ENCODE results near the gene POLA2.
"Not testable (repeated sequence)": the region's sequence is repeated elsewhere in the genome, so short reads cannot be mapped to it uniquely, and the experiment has no call there.

Gene POLA2

GRCh38 chr11:65310215-65310614 is 48.5 kb downstream of the POLA2 start:
- no peak for DNase-seq

GRCh38 chr11:65310736-65311135 is 49.0 kb downstream of the POLA2 start:
- DNase-seq: no peak

- DNase-seq: no peak
These were observed 49.5 kb downstream of the POLA2 start for GRCh38 chr11:65311170-65311678.

GRCh38 chr11:65314501-65315203 is 52.9 kb downstream of the POLA2 start, which contains the start of gene CDC42EP2:
TSS of gene CDC42EP2 (plus strand) at chr11:65314866. CDS start at chr11:65320899, 6,033 bp downstream.
- peak; percentile 15 for DNase-seq

- DNase-seq: peak; percentile 21
These were observed 53.6 kb downstream of the POLA2 start for GRCh38 chr11:65315204-65315865.

- no peak for DNase-seq
These were observed 54.1 kb downstream of the POLA2 start for GRCh38 chr11:65315866-65316226.

- DNase-seq: no peak
These were observed 54.7 kb downstream of the POLA2 start for GRCh38 chr11:65316227-65317024.

- DNase-seq: no peak
These were observed 55.4 kb downstream of the POLA2 start for GRCh38 chr11:65317025-65317786.

GRCh38 chr11:65320386-65321075 is 58.8 kb downstream of the POLA2 start:
- no peak for DNase-seq

GRCh38 chr11:65321076-65321475 is 59.3 kb downstream of the POLA2 start:
- no peak for DNase-seq

GRCh38 chr11:65321828-65322485 is 60.2 kb downstream of the POLA2 start:
- DNase-seq: no peak

- DNase-seq: no peak
These were observed 62.1 kb downstream of the POLA2 start for GRCh38 chr11:65323813-65324212.

GRCh38 chr11:65325435-65325834 is 63.7 kb downstream of the POLA2 start:
- DNase-seq: no peak

- no peak for DNase-seq
These were observed 65.3 kb downstream of the POLA2 start for GRCh38 chr11:65327021-65327420.

- DNase-seq: no peak
These were observed 67.7 kb downstream of the POLA2 start for GRCh38 chr11:65329478-65329877.

- peak; percentile 73 for DNase-seq
These were observed 68.2 kb downstream of the POLA2 start for GRCh38 chr11:65329944-65330403.

GRCh38 chr11:65330544-65330943 is 68.8 kb downstream of the POLA2 start:
- no peak for DNase-seq

- DNase-seq: not testable (repeated sequence)
These were observed 70.8 kb downstream of the POLA2 start for GRCh38 chr11:65332591-65332990.

GRCh38 chr11:65334696-65335295 is 73.0 kb downstream of the POLA2 start:
- no peak for DNase-seq

GRCh38 chr11:65338676-65339075 is 76.9 kb downstream of the POLA2 start:
- no peak for DNase-seq

- DNase-seq: no peak
These were observed 78.5 kb downstream of the POLA2 start for GRCh38 chr11:65340226-65340625.
